ENCODE data around the gene DPF1. TPM values are rescaled to one million over a fixed set of nuclear protein-coding genes. Genes with fewer than 3 reads are reported as not detected.
"Not testable (repeated sequence)": the region's sequence is repeated elsewhere in the genome, so short reads cannot be mapped to it uniquely, and the experiment has no call there.

DPF1 gene
- total RNA-seq, 4 donors from 2014 or later, result not detected

- intact Hi-C loops (cut with DNase I; ENCODE audit: low total_unique reads), result loop anchor here (10.0 kb wide), 2 partner anchors 83 to 323 kb away; partner anchors contain the start of genes SIPA1L3 and WDR87
- 54 to 65% methylated on average over 11 of the region's 11 CpGs for WGBS, 2 donors
- TF ChIP-seq POLR2A (IDR thresholded peaks at IDR 0.05), result no peak
- TF ChIP-seq CTCF (IDR thresholded peaks at IDR 0.05), result no peak
- no peak for DNase-seq (ENCODE audit: low spot score in 2 of 2)
- no peak overlapping the region for H3K4me3 ChIP-seq (ENCODE audit: low read depth, poor library complexity, severe bottlenecking)
These were observed 3.4 kb upstream of the DPF1 start for GRCh38 chr19:38227287-38228004.

- not testable (repeated sequence) for DNase-seq (ENCODE audit: low spot score in 2 of 2); H3K4me3 ChIP-seq (ENCODE audit: low read depth, poor library complexity, severe bottlenecking)
- intact Hi-C loops (cut with DNase I; ENCODE audit: low total_unique reads), result loop anchor here (10.0 kb wide), 2 partner anchors 80 to 320 kb away; partner anchors contain the start of genes SIPA1L3 and WDR87
- 88 to 94% methylated on average over 6 of the region's 6 CpGs for WGBS, 2 donors
These were observed 819 bp upstream of the DPF1 start for GRCh38 chr19:38224863-38225218.

GRCh38 chr19:38223617-38224013 is 407 bp downstream of the DPF1 start:
- 8 to 9% methylated on average over 13 of the region's 13 CpGs for WGBS, 2 donors
- DNase-seq (ENCODE audit: low spot score in 2 of 2), result no peak
- intact Hi-C loops (cut with DNase I; ENCODE audit: low total_unique reads), result loop anchor here (10.0 kb wide), 2 partner anchors 79 to 319 kb away; partner anchors contain the start of genes SIPA1L3 and WDR87

GRCh38 chr19:38223119-38223523 is 901 bp downstream of the DPF1 start:
- no peak for DNase-seq (ENCODE audit: low spot score in 2 of 2)
- intact Hi-C loops (cut with DNase I; ENCODE audit: low total_unique reads), result loop anchor here (10.0 kb wide), 2 partner anchors 78 to 318 kb away; partner anchors contain the start of genes SIPA1L3 and WDR87
- WGBS, 2 donors, result 86 to 87% methylated on average over 3 of the region's 3 CpGs

More at GRCh38 chr19:38223617-38224013, 407 bp downstream of the DPF1 start:
- no peak for TF ChIP-seq POLR2A (IDR thresholded peaks at IDR 0.05)
- no peak for TF ChIP-seq CTCF (IDR thresholded peaks at IDR 0.05)
- no peak overlapping the region for H3K4me3 ChIP-seq (ENCODE audit: low read depth, poor library complexity, severe bottlenecking)

GRCh38 chr19:38221919-38222830 is 1.8 kb downstream of the DPF1 start:
- TF ChIP-seq CTCF (IDR thresholded peaks at IDR 0.05) (no peak), POLR2A (IDR thresholded peaks at IDR 0.05) (no peak)
- DNase-seq (ENCODE audit: low spot score in 2 of 2), result no peak
- intact Hi-C loops (cut with DNase I; ENCODE audit: low total_unique reads), result loop anchor here (10.0 kb wide), 2 partner anchors 77 to 317 kb away; partner anchors contain the start of genes SIPA1L3 and WDR87
- WGBS, 2 donors, result 58 to 68% methylated on average over 37 to 62 of the region's 64 CpGs
- no peak overlapping the region for H3K4me3 ChIP-seq (ENCODE audit: low read depth, poor library complexity, severe bottlenecking)

More at GRCh38 chr19:38223119-38223523, 901 bp downstream of the DPF1 start:
- H3K4me3 ChIP-seq (ENCODE audit: low read depth, poor library complexity, severe bottlenecking), result no peak overlapping the region
- TF ChIP-seq POLR2A (IDR thresholded peaks at IDR 0.05), result no peak
- TF ChIP-seq CTCF (IDR thresholded peaks at IDR 0.05), result no peak

- intact Hi-C loops (cut with DNase I; ENCODE audit: low total_unique reads), result loop anchor here (10.0 kb wide), 2 partner anchors 77 to 317 kb away; partner anchors contain the start of genes SIPA1L3 and WDR87
- no peak overlapping the region for H3K4me3 ChIP-seq (ENCODE audit: low read depth, poor library complexity, severe bottlenecking)
- WGBS, 2 donors, result 93 to 97% methylated on average over 6 of the region's 6 CpGs
- TF ChIP-seq POLR2A (IDR thresholded peaks at IDR 0.05), result no peak
- no peak for TF ChIP-seq CTCF (IDR thresholded peaks at IDR 0.05)
- no peak for DNase-seq (ENCODE audit: low spot score in 2 of 2)
These were observed 2.6 kb downstream of the DPF1 start for GRCh38 chr19:38221421-38221820.

Data from lower leg skin (tissue), 4 donors.